Fibroblast of villous mesenchyme (primary cell): ENCODE measurements around the gene CAMKMT. TPM values are rescaled to one million over a fixed set of nuclear protein-coding genes. Genes with fewer than 3 reads are reported as not detected.

Experiments
- DNase-seq: peaks from one replicate; pipeline ENCODE4 v3.0.0-alpha.2; 2010; ENCODE audit warnings: low read depth
- H3K4me3 ChIP-seq: 2 replicates; pipeline ENCODE4 v1.5.1; 2011; ENCODE audit warnings: low read depth, mild to moderate bottlenecking, low read length
- CTCF ChIP-seq: IDR thresholded peaks from 2 replicates; pipeline ENCODE4 v1.5.1; 2012; ENCODE audit warnings: low read depth, mild to moderate bottlenecking, low read length; ENCODE audit not compliant: insufficient read depth
- total RNA-seq: library from RNA; depleted of rRNA; stranded (reverse); fragments of >200 nt; gene quantifications from 2 replicates; pipeline ENCODE4 v1.2.3, GENCODE V29; 2012

CAMKMT gene
- total RNA-seq, 1 donor, result 9.9 TPM

GRCh38 chr2:44389895-44390294 lies 28.1 kb downstream of the CAMKMT start:
- peak; percentile 36 for TF ChIP-seq CTCF

GRCh38 chr2:44392338-44392943 lies 30.7 kb downstream of the CAMKMT start:
- H3K4me3 ChIP-seq, result no peak overlapping the region
- peak; percentile 58 for TF ChIP-seq CTCF
- peak; percentile 34 for DNase-seq

More at GRCh38 chr2:44389895-44390294, 28.1 kb downstream of the CAMKMT start:
- no peak for DNase-seq
- H3K4me3 ChIP-seq, result no peak overlapping the region

GRCh38 chr2:44397447-44398175 lies 35.9 kb downstream of the CAMKMT start:
- no peak for TF ChIP-seq CTCF
- H3K4me3 ChIP-seq, result peak overlapping the region; percentile 18
- peak; percentile 3 for DNase-seq

- TF ChIP-seq CTCF, result no peak
- H3K4me3 ChIP-seq, result peak overlapping the region; percentile 18
- no peak for DNase-seq
Measured at GRCh38 chr2:44398243-44398897, 36.6 kb downstream of the CAMKMT start.

- H3K4me3 ChIP-seq, result no peak overlapping the region
- TF ChIP-seq CTCF, result no peak
- DNase-seq, result no peak
Measured at GRCh38 chr2:44420725-44421124, 59.0 kb downstream of the CAMKMT start.

- no peak for DNase-seq
- H3K4me3 ChIP-seq, result no peak overlapping the region
- TF ChIP-seq CTCF, result no peak
Measured at GRCh38 chr2:44424211-44424610, 62.5 kb downstream of the CAMKMT start.
